Measurements from ENCODE around the gene RPL31.

The RPL31 gene

GRCh38 chr2:100978582-100979191 lies 23.4 kb upstream of the RPL31 start:
- TF ChIP-seq CTCF (IDR thresholded peaks at IDR 0.05; ENCODE audit: low read depth, low read length) = no peak
- H3K4me3 ChIP-seq (replicated peaks in 1 of 2; ENCODE audit: low read depth in 2 of 2, low read length in 2 of 2) = no peak overlapping the region
- DNase-seq (ENCODE audit: low read depth in 2 of 2) = peak in 1 of 2 donors; percentile 29

GRCh38 chr2:100980046-100980445 lies 22.0 kb upstream of the RPL31 start:
- no peak for TF ChIP-seq CTCF (IDR thresholded peaks at IDR 0.05; ENCODE audit: low read depth, low read length)
- DNase-seq (ENCODE audit: low read depth in 2 of 2) = no peak
- no peak overlapping the region for H3K4me3 ChIP-seq (replicated peaks in 1 of 2; ENCODE audit: low read depth in 2 of 2, low read length in 2 of 2)

GRCh38 chr2:100981011-100981410 lies 21.1 kb upstream of the RPL31 start:
- no peak overlapping the region for H3K4me3 ChIP-seq (replicated peaks in 1 of 2; ENCODE audit: low read depth in 2 of 2, low read length in 2 of 2)
- DNase-seq (ENCODE audit: low read depth in 2 of 2) = no peak
- no peak for TF ChIP-seq CTCF (IDR thresholded peaks at IDR 0.05; ENCODE audit: low read depth, low read length)

- DNase-seq (ENCODE audit: low read depth in 2 of 2) = no peak
- TF ChIP-seq CTCF (IDR thresholded peaks at IDR 0.05; ENCODE audit: low read depth, low read length) = no peak
- H3K4me3 ChIP-seq (replicated peaks in 1 of 2; ENCODE audit: low read depth in 2 of 2, low read length in 2 of 2) = no peak overlapping the region
Measured at GRCh38 chr2:100982431-100982861, 19.6 kb upstream of the RPL31 start.

- DNase-seq (ENCODE audit: low read depth in 2 of 2) = no peak
- no peak for TF ChIP-seq CTCF (IDR thresholded peaks at IDR 0.05; ENCODE audit: low read depth, low read length)
- H3K4me3 ChIP-seq (replicated peaks in 1 of 2; ENCODE audit: low read depth in 2 of 2, low read length in 2 of 2) = no peak overlapping the region
Measured at GRCh38 chr2:100983201-100983600, 18.9 kb upstream of the RPL31 start.

GRCh38 chr2:100983684-100984310 lies 18.3 kb upstream of the RPL31 start:
- no peak overlapping the region for H3K4me3 ChIP-seq (replicated peaks in 1 of 2; ENCODE audit: low read depth in 2 of 2, low read length in 2 of 2)
- no peak for DNase-seq (ENCODE audit: low read depth in 2 of 2)
- no peak for TF ChIP-seq CTCF (IDR thresholded peaks at IDR 0.05; ENCODE audit: low read depth, low read length)
